HFF-Myc (cell line): ENCODE results near the gene SAC3D1.

ENCODE experiments used
- DNase-seq: peaks from one replicate; pipeline ENCODE4 v3.0.0-alpha.2; 2011; ENCODE audit warnings: low read depth; ENCODE audit errors: extremely low read depth
- H3K4me3 ChIP-seq: replicated peaks from 2 replicates; pipeline ENCODE4 v1.5.1; 2011; ENCODE audit warnings: low read depth, mild to moderate bottlenecking, control low read depth, low read length
- CTCF ChIP-seq: IDR thresholded peaks from 2 replicates; pipeline ENCODE4 v1.5.1; 2012; ENCODE audit warnings: mild to moderate bottlenecking, low read depth, low read length, control low read depth; ENCODE audit errors: missing control alignments

Gene SAC3D1

GRCh38 chr11:65047581-65048422 lies 6.8 kb downstream of the SAC3D1 start:
- no peak for DNase-seq
- peak overlapping the region; percentile 36 for H3K4me3 ChIP-seq
- no peak for TF ChIP-seq CTCF

DNA sequence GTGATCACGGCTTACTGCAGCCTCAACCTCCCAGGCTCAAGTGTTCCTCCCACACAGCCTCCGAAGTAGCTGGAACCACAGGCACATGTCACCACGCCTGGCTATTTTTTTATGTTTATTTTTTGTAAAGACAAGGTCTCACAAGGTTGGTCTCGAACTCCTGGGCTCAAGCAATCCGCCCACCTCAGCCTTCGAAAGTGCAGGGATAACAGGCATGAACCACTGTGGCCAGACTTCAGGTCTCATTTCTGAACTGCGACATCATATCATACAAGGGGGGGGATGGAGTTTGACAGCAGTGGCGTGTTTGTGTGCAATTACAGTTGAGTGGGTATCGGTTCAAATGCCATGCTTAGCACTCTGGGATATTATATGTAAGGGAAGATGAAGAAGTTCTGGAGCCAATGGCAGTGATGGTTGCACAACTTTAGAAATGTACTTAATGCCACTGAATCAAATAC lies 10.4 kb downstream of the SAC3D1 start:
- no peak for TF ChIP-seq CTCF
- H3K4me3 ChIP-seq: no peak overlapping the region
- no peak for DNase-seq

DNA sequence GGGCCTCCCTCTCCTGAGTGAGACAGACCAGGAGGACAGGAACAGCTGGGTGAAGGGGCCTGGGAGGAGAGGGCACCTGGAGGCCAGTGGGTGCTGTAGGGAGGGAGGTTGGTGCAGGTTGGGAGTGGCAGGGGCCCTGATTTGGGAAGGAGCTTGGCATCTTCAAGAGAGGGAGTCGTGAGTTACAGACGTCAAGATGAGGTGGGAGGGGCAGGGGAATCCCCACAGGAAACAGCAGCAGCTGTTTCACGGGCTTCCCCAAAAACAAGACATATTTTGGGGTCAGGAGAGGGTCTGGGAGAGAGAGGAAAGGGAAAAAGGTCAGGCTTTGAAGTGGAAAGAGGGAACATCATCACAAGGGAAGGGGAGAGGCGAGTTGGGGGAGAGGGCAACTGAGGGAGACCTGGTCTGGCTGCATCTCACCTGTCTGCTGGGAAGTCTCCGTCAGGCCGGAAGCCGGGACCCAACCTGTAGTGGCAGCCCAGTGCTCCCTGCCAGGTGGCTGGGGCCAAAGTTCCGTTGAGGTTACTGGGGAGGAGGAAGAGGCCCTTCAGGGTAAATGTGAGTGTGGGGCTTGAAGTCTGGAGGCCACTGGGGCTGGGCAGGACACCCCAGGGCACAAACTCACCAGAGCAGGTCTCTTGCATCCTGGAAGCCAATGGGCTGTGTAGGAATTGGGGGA lies 13.0 kb downstream of the SAC3D1 start:
- no peak for DNase-seq

DNA sequence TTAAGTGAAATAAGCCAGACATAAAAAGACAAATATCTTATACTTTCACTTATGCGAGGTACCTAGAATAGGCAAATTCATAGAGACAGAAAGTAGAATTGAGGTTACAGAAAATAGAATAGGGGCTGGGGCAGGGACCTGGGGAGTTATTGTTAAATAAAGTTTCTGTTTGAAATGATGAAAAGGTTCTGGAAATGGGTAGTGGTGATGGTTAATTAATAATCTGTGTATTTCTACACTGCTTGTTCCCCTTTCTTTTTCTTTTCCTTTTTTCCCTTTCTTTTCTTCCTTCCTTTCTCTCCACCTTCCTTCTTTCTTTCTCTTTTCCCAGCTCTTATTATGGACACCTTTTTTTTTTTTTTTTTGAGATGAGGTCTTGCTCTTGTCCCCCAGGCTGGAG lies 14.5 kb downstream of the SAC3D1 start:
- no peak for TF ChIP-seq CTCF
- no peak for DNase-seq
- no peak overlapping the region for H3K4me3 ChIP-seq

More for the DNA sequence above, 13.0 kb downstream of the SAC3D1 start:
- no peak overlapping the region for H3K4me3 ChIP-seq
- TF ChIP-seq CTCF: no peak

DNA sequence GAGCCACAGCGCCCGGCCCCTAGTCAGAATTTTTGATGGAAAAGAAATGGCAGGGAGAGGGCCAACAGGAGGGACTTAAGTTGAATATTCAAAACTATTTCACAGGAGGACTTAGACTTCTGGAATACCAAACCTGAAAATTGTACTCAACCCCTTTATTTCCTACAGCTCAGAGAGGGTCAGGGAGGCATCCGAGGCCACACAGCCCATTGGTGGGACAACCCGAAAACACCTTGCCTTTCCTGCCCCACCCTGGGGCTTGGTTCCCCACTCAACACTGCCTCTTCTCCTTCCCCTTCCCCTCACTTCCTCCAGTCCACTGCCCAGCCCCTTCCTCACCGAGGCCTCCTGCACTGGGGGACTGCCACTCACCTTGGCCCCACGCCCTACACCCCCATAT lies 16.0 kb downstream of the SAC3D1 start:
- DNase-seq: no peak
- TF ChIP-seq CTCF: no peak
- no peak overlapping the region for H3K4me3 ChIP-seq

DNA sequence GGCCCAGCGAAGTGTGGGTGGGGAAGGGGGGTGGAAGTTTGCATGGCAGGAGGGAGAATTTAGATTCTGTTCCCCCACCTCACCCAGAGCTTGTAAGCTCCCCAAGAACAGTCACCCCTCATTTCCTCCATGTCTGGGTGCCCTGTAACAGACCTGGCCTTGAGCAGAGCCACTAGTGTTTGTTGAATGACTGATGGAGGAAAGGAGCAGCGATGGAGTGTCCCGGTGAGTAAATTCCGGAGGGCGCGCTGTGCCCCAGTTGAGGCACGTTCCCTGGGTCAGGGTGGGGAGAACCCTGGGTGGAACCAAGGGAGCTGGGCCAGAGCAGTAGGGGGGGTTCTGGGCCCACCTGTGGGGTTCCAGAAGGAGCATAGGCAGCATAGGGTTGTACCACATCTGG lies 16.5 kb downstream of the SAC3D1 start:
- no peak for DNase-seq
- H3K4me3 ChIP-seq: no peak overlapping the region
- no peak for TF ChIP-seq CTCF
